H7 (cell line): ENCODE measurements around the gene CNPY2. TPM values are rescaled to one million over a fixed set of nuclear protein-coding genes. Genes with fewer than 3 reads are reported as not detected.
"Not testable (repeated sequence)": the region's sequence is repeated elsewhere in the genome, so short reads cannot be mapped to it uniquely, and the experiment has no call there.

ENCODE experiments used
- DNase-seq: peaks from one replicate; pipeline ENCODE4 v3.0.0; 2012
- H3K27me3 ChIP-seq: 2 replicates; pipeline ENCODE4 v1.6.0; 2011; ENCODE audit warnings: mild to moderate bottlenecking, low read length; ENCODE audit not compliant: control insufficient read depth, insufficient read depth
- H3K36me3 ChIP-seq: replicated peaks from 2 replicates; pipeline ENCODE4 v1.5.1; 2011; ENCODE audit warnings: low read length; ENCODE audit not compliant: control insufficient read depth, insufficient read depth
- H3K4me3 ChIP-seq: 2 replicates; pipeline ENCODE4 v1.5.1; 2011; ENCODE audit warnings: low read depth, mild to moderate bottlenecking, control low read depth, low read length, moderate library complexity; ENCODE audit not compliant: insufficient read depth
- total RNA-seq: library from RNA; depleted of rRNA; stranded (reverse); fragments of >200 nt; shearing (Covaris generic); gene quantifications from 2 replicates; pipeline ENCODE4 v1.2.3, GENCODE V29; 2014

Gene CNPY2
- total RNA-seq, 1 experiment from 2014 or later = 129 TPM

- peaks cover 8% of the 10 kb centered on the region for H3K36me3 ChIP-seq
- DNase-seq = no peak
- no peaks in the 10 kb centered on the region for H3K27me3 ChIP-seq
- no peak overlapping the region for H3K4me3 ChIP-seq
These were observed 22.0 kb downstream of the CNPY2 start for GRCh38 chr12:56293795-56294194.

GRCh38 chr12:56288705-56289387, 26.9 kb downstream of the CNPY2 start:
- H3K36me3 ChIP-seq = peaks cover 13% of the 10 kb centered on the region
- H3K4me3 ChIP-seq = no peak overlapping the region
- no peaks in the 10 kb centered on the region for H3K27me3 ChIP-seq
- no peak for DNase-seq

- Histone ChIP-seq H3K36me3 (peaks cover 23% of the 10 kb centered on the region), H3K27me3 (no peaks in the 10 kb centered on the region), H3K4me3 (no peak overlapping the region)
- no peak for DNase-seq
These were observed 29.6 kb downstream of the CNPY2 start for GRCh38 chr12:56286044-56286830.

GRCh38 chr12:56284263-56284662, 31.5 kb downstream of the CNPY2 start:
- H3K27me3 ChIP-seq, DNase-seq, H3K4me3 ChIP-seq: not testable (repeated sequence)
- peaks cover 24% of the 10 kb centered on the region for H3K36me3 ChIP-seq

GRCh38 chr12:56282579-56282978, 33.2 kb downstream of the CNPY2 start:
- no peaks in the 10 kb centered on the region for H3K27me3 ChIP-seq
- H3K4me3 ChIP-seq = no peak overlapping the region
- no peak for DNase-seq
- peaks cover 26% of the 10 kb centered on the region for H3K36me3 ChIP-seq

GRCh38 chr12:56282030-56282429, 33.8 kb downstream of the CNPY2 start:
- Histone ChIP-seq H3K27me3 (no peaks in the 10 kb centered on the region), H3K36me3 (peaks cover 26% of the 10 kb centered on the region), H3K4me3 (no peak overlapping the region)
- no peak for DNase-seq

GRCh38 chr12:56280849-56281248, 34.9 kb downstream of the CNPY2 start:
- DNase-seq = no peak
- Histone ChIP-seq H3K27me3 (no peaks in the 10 kb centered on the region), H3K36me3 (peaks cover 26% of the 10 kb centered on the region), H3K4me3 (no peak overlapping the region)

- H3K27me3 ChIP-seq = no peaks in the 10 kb centered on the region
- H3K36me3 ChIP-seq = peaks cover 37% of the 10 kb centered on the region
- no peak overlapping the region for H3K4me3 ChIP-seq
- no peak for DNase-seq
These were observed 36.9 kb downstream of the CNPY2 start for GRCh38 chr12:56278905-56279304.

- no peak overlapping the region for H3K4me3 ChIP-seq
- H3K27me3 ChIP-seq = no peaks in the 10 kb centered on the region
- H3K36me3 ChIP-seq = peaks cover 27% of the 10 kb centered on the region
- no peak for DNase-seq
These were observed 41.5 kb downstream of the CNPY2 start for GRCh38 chr12:56274299-56274698.

- not testable (repeated sequence) for DNase-seq, H3K4me3 ChIP-seq, H3K27me3 ChIP-seq
- H3K36me3 ChIP-seq = peaks cover 25% of the 10 kb centered on the region
These were observed 43.3 kb downstream of the CNPY2 start for GRCh38 chr12:56272468-56272867.

- Histone ChIP-seq H3K36me3 (peaks cover 23% of the 10 kb centered on the region), H3K27me3 (no peaks in the 10 kb centered on the region), H3K4me3 (no peak overlapping the region)
- peak; percentile 73 for DNase-seq
These were observed 44.8 kb downstream of the CNPY2 start for GRCh38 chr12:56271031-56271430.

- no peaks in the 10 kb centered on the region for H3K27me3 ChIP-seq
- DNase-seq = peak; percentile 69
- peak overlapping the region; percentile 90 for H3K4me3 ChIP-seq
- peaks cover 2% of the 10 kb centered on the region for H3K36me3 ChIP-seq
These were observed 48.2 kb downstream of the CNPY2 start for GRCh38 chr12:56267443-56268071.

GRCh38 chr12:56266693-56267442, 48.9 kb downstream of the CNPY2 start, which contains the start of gene COQ10A:
COQ10A (plus strand) TSS chr12:56266942; CDS start chr12:56267119, 177 bp downstream.
- peak; percentile 99 for DNase-seq

GRCh38 chr12:56266068-56266692, 49.6 kb downstream of the CNPY2 start:
- not testable (repeated sequence) for H3K27me3 ChIP-seq, H3K36me3 ChIP-seq, DNase-seq

More at GRCh38 chr12:56266693-56267442, 48.9 kb downstream of the CNPY2 start, which contains the start of gene COQ10A:
- Histone ChIP-seq H3K36me3 (peaks cover 2% of the 10 kb centered on the region), H3K27me3 (no peaks in the 10 kb centered on the region), H3K4me3 (peak within 1 kb of the TSS; percentile 90)

More at GRCh38 chr12:56266068-56266692, 49.6 kb downstream of the CNPY2 start:
- peak overlapping the region; percentile 90 for H3K4me3 ChIP-seq
